SIG-M5 treated with dmso at 0.1 percent for 504 hours (cell line): ENCODE data around the gene HIVEP2.

Experiments
- DNase-seq: peaks from one replicate; lab custom pipeline; 2025; ENCODE audit not compliant: unreplicated experiment; lab: John Stamatoyannopoulos, UW

HIVEP2 gene

GRCh38 chr6:142751452-142751851 is 193.5 kb downstream of the HIVEP2 start:
- DNase-seq = no peak

GRCh38 chr6:142750998-142751397 is 194.0 kb downstream of the HIVEP2 start:
- no peak for DNase-seq

- DNase-seq = no peak
These were observed 195.4 kb downstream of the HIVEP2 start for GRCh38 chr6:142749556-142749955.

- no peak for DNase-seq
These were observed 198.5 kb downstream of the HIVEP2 start for GRCh38 chr6:142746524-142746923.

- DNase-seq = no peak
These were observed 200.1 kb downstream of the HIVEP2 start for GRCh38 chr6:142744836-142745235.

GRCh38 chr6:142740449-142740848 is 204.5 kb downstream of the HIVEP2 start:
- no peak for DNase-seq

- no peak for DNase-seq
These were observed 206.2 kb downstream of the HIVEP2 start for GRCh38 chr6:142738731-142739130.

- no peak for DNase-seq
These were observed 207.0 kb downstream of the HIVEP2 start for GRCh38 chr6:142738035-142738396.

- no peak for DNase-seq
These were observed 207.5 kb downstream of the HIVEP2 start for GRCh38 chr6:142737368-142738034.

GRCh38 chr6:142735204-142735603 is 209.8 kb downstream of the HIVEP2 start:
- DNase-seq = no peak

- DNase-seq = no peak
These were observed 212.2 kb downstream of the HIVEP2 start for GRCh38 chr6:142732790-142733189.

- DNase-seq = no peak
These were observed 213.4 kb downstream of the HIVEP2 start for GRCh38 chr6:142731611-142732010.

GRCh38 chr6:142729618-142730017 is 215.4 kb downstream of the HIVEP2 start:
- no peak for DNase-seq

GRCh38 chr6:142728910-142729481 is 216.0 kb downstream of the HIVEP2 start:
- DNase-seq = peak; percentile 31

- DNase-seq = no peak
These were observed 216.6 kb downstream of the HIVEP2 start for GRCh38 chr6:142728364-142728763.

- no peak for DNase-seq
These were observed 218.4 kb downstream of the HIVEP2 start for GRCh38 chr6:142726616-142727015.

- no peak for DNase-seq
These were observed 219.8 kb downstream of the HIVEP2 start for GRCh38 chr6:142725024-142725770.

- DNase-seq = no peak
These were observed 222.1 kb downstream of the HIVEP2 start for GRCh38 chr6:142722841-142723240.

- DNase-seq = peak; percentile 68
These were observed 223.0 kb downstream of the HIVEP2 start for GRCh38 chr6:142722012-142722411.

GRCh38 chr6:142721215-142721920 is 223.6 kb downstream of the HIVEP2 start:
- peak; percentile 83 for DNase-seq

- no peak for DNase-seq
These were observed 226.2 kb downstream of the HIVEP2 start for GRCh38 chr6:142718667-142719191.
